Epithelial cell of esophagus (primary cell): Measurements from ENCODE around the gene NDRG4.

Experiments
- DNase-seq: peaks from one replicate; pipeline ENCODE4 v3.0.0; 2010; ENCODE audit warnings: low read depth
- H3K4me3 ChIP-seq: 2 replicates; pipeline ENCODE4 v1.5.1; 2011; ENCODE audit warnings: mild to moderate bottlenecking, low read length, control low read depth
- TF ChIP-seq, protein P1 (sequence below): IDR thresholded peaks from 2 replicates; pipeline ENCODE4 v1.5.1; 2011; ENCODE audit warnings: low read depth, mild to moderate bottlenecking, low read length, control low read depth, inconsistent platforms; ENCODE audit not compliant: insufficient read depth; ENCODE audit errors: missing control alignments

NDRG4 gene

DNA sequence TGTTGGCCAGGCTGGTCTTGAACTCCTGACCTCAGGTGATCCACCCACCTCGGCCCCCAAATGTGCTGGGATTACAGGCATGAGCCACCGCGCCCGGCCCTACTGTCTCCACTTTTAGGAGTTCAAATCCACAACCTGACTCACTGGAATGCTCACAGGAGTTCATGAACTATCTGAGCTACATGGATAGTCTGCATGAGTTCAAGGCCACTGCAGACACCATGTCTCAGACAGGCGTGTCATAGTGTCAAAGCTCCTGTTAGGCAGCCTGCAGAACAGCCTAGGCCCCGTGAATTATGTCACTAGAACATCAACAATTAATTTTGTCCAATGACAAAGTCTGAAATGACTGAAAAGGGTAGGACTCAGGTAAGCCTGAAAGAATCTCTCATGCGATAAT, 38.3 kb upstream of the NDRG4 start:
- H3K4me3 ChIP-seq, result no peak overlapping the region
- DNase-seq, result no peak
- TF ChIP-seq, protein P1, sequence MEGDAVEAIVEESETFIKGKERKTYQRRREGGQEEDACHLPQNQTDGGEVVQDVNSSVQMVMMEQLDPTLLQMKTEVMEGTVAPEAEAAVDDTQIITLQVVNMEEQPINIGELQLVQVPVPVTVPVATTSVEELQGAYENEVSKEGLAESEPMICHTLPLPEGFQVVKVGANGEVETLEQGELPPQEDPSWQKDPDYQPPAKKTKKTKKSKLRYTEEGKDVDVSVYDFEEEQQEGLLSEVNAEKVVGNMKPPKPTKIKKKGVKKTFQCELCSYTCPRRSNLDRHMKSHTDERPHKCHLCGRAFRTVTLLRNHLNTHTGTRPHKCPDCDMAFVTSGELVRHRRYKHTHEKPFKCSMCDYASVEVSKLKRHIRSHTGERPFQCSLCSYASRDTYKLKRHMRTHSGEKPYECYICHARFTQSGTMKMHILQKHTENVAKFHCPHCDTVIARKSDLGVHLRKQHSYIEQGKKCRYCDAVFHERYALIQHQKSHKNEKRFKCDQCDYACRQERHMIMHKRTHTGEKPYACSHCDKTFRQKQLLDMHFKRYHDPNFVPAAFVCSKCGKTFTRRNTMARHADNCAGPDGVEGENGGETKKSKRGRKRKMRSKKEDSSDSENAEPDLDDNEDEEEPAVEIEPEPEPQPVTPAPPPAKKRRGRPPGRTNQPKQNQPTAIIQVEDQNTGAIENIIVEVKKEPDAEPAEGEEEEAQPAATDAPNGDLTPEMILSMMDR, result no peak

DNA sequence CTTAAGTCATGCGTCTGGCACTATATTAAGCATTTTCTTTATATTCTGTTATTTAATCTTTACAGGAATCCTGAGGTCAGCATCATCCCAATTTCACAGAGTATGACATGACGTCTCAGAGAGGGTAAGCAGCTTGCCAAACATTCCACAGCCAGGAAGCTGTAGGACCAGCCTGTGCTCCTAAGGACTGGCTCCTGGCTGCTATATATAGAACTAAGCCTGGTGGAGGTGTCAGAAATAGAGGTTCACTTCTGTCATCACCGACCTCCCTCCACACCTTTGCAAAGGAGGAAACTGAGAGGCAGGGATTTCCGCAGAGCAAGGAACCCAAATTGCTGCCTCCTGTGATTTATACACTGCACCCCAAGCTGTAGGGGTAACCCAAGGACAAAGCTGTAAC, 37.9 kb upstream of the NDRG4 start:
- no peak for DNase-seq
- no peak overlapping the region for H3K4me3 ChIP-seq
- TF ChIP-seq, protein P1, result no peak

DNA sequence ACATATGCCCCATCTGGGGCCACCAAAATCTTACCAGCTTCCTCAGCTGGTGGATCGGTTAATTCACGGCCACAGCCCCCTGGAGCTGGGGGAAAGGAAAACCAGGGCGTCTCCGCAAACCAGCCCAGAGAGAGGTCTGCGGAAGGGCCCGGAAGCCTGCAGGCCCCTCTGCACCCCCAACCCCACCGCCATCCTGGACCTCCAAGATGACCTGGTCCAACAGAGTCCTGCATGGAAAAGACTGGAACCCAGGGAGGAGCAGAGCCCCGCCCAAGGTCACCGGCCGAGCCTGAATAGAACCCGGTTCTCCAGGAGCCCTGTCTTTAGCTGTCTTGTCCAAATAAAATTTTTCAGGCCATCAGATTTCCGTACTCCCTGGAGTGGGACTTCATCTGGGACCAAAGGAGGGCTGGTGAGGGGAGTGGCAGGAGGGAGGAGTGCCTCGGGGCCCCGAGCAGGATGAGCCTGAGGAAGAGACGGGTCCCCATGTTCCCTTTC, 37.4 kb upstream of the NDRG4 start:
- H3K4me3 ChIP-seq, result no peak overlapping the region
- DNase-seq, result no peak
- TF ChIP-seq, protein P1, result no peak

DNA sequence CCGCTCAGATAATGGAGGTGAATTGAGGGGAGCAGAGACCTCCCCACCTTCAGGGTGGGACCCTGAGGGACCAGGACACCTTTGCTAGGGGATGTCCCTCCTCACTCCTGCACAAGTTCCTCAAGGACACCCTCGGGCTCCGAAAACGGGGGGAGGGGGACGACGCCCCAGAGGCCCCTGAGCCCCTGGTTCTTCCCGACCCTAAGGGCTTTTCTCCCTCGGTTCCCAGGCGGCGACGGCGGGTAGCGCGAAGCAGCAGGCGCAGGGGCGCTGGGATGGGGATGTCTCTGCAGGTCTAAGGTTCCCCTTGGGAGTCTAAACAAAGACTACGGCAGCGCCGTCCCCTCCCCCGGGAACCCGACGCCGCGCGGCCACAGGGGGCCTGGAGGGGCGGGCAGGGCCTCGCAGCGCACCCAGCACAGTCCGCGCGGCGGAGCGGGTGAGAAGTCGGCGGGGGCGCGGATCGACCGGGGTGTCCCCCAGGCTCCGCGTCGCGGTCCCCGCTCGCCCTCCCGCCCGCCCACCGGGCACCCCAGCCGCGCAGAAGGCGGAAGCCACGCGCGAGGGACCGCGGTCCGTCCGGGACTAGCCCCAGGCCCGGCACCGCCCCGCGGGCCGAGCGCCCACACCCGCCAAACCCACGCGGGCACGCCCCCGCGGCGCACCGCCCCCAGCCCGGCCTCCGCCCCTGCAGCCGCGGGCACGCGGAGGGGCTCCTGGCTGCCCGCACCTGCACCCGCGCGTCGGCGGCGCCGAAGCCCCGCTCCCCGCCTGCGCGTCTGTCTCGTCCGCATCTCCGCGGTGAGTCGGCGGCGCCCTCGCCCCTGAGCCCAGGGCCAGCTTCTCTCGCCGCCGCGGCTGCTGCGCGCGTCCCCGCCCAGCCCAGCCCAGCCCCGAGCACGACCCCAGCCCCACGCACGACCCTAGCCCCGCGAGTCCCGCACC, 36.7 kb upstream of the NDRG4 start:
- TF ChIP-seq, protein P1, result no peak
- H3K4me3 ChIP-seq, result no peak overlapping the region
- no peak for DNase-seq

DNA sequence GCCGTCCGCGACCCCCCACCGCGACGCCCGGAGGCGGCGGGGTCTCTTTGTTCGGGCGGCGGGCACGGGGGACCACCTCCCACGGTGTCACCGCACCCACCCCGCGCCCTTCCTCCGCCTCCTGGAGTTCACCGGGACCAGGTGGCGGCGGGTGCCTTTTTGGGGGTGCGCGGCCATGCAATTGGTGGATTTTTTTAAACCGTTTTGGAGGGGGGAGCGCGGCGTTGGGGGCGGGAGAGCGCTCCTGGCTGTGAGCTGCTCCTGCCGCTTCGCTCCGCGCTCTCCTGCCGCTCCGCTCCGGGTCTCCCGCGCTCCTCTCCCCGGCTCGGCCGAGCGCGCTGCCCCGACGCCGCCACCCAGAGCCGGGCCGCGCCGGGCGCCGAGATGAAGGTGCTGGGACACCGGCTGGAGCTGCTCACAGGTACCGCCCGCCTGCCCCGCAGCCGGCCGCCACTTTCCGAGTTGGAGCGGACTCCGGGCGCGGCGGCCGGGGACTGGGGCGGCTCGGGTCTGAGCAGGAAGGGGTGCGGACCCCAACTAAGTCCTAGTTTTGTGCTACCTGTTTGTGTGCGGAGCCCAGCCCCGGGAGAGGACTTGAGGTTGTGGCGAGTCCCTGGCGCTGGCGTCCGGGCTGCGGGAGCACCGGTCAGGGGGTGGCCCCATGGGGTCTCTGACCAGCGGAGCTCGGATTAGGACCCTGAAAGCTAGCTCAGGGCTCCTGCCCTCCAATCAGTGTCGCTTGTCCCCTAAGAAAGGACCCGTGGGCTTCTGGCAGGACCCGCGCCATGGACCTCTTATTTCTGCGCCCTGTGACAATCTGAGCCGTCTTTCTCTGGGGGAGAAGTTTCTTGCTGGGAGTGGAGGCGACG, 35.7 kb upstream of the NDRG4 start:
- DNase-seq, result no peak
- no peak overlapping the region for H3K4me3 ChIP-seq
- TF ChIP-seq, protein P1, result no peak

DNA sequence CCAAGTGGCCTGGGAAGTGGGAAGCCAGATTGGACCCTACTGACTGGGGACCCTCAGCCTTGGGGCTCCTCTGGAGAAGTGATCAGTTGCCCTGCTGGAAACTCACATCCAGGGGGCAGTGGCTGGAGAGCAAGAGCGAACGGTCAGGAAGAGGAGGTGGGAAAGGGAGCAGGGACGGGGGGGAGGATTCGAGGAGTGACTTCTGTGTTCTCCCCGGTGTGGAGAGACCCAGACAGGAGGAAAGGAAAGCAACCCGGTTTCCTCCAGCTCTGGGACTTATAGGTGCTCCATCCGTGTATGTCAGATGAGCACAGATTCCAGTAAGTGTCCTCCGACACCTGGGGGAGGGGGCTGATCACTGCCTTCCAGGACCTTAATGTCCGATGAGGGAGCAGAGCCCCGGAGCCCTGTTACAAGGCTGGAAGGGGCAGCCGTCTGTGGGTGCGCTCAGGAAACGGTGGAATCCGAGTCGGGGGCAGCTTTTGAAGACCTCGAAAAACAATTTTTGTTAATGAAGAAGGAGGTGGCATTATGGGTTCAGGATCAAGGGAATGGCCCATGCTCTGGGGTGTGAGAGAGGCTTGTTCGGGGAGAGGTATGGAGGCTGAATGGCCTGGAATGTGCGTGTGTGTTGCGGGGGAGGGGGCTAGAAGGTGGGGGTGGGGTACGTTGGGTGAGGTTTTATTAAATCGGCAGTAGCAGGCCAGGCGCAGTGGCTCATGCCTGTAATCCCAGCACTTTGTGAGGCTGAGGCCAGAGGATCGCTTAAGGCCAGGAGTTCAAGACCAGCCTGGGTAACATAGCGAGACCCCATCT, 34.8 kb upstream of the NDRG4 start:
- TF ChIP-seq, protein P1, result no peak
- H3K4me3 ChIP-seq, result no peak overlapping the region
- DNase-seq, result no peak
